ENCODE results near the gene ATP8B3. TPM values are rescaled to one million over a fixed set of nuclear protein-coding genes. Genes with fewer than 3 reads are reported as not detected.

Gene ATP8B3
- polyA plus RNA-seq, 1 donor (not counting 4 experiments of a cell fraction or from before 2014, with no cell fraction given): 0.98 TPM

GRCh38 chr19:1768918-1769644 lies 43.0 kb downstream of the ATP8B3 start:
- Histone ChIP-seq H2AFZ (ENCODE audit: control insufficient read depth, low read length) (no peak overlapping the region), H3K9ac (ENCODE audit: control insufficient read depth, extremely low read depth, insufficient read depth, low read length) (no peak overlapping the region), H3K4me2 (ENCODE audit: control insufficient read depth, extremely low read depth, insufficient read depth, low read depth, low read length) (no peak overlapping the region), H3K4me1 (ENCODE audit: control insufficient read depth, extremely low read depth, insufficient read depth, low read length) (peaks cover 21% of the 10 kb centered on the region), H3K4me3 (ENCODE audit: control insufficient read depth in 2 of 3, extremely low read depth in 1 of 3, insufficient read depth in 2 of 3, low read depth in 1 of 3, low read length in 3 of 3) (no peak overlapping the region), H3K9me3 (ENCODE audit: control insufficient read depth, low read depth, low read length) (peaks cover 9% of the 10 kb centered on the region), H3K27ac (ENCODE audit: control insufficient read depth, insufficient read depth, low read length) (no peak overlapping the region), H4K20me1 (ENCODE audit: control insufficient read depth, extremely low read depth, insufficient read depth, low read length) (no peaks in the 10 kb centered on the region), H3K27me3 (ENCODE audit: control insufficient read depth, extremely low read depth, insufficient read depth, low read length) (peaks cover 45% of the 10 kb centered on the region), H3K9me1 (ENCODE audit: control insufficient read depth, extremely low read depth, insufficient read depth, low read length) (no peaks in the 10 kb centered on the region), H3K79me2 (ENCODE audit: control insufficient read depth, insufficient read depth, low read length) (no peaks in the 10 kb centered on the region), H3K36me3 (ENCODE audit: control insufficient read depth in 2 of 2, extremely low read depth in 1 of 2, insufficient read depth in 2 of 2, low read length in 2 of 2) (no peaks in the 10 kb centered on the region)
- FAIRE-seq (no peak), DNase-seq (ENCODE audit: low read depth, low spot score) (no peak)
- no peak for TF ChIP-seq EZH2 (IDR thresholded peaks at IDR 0.05; ENCODE audit: low read length)
- no peak for TF ChIP-seq CTCF (optimal IDR thresholded peaks at IDR 0.05 in 1 of 3, IDR thresholded peaks at IDR 0.05 in 1 of 3, conservative IDR thresholded peaks at IDR 0.05 in 1 of 3; ENCODE audit: extremely low read depth in 1 of 3, insufficient read depth in 2 of 3, low read length in 3 of 3)
- dilution Hi-C loops (cut with MboI; ENCODE audit: extremely low pct_ligation_motif_present, low sequenced_read_pairs): no loop called here

GRCh38 chr19:1768248-1768647 lies 43.8 kb downstream of the ATP8B3 start:
- TF ChIP-seq CTCF (optimal IDR thresholded peaks at IDR 0.05 in 1 of 3, IDR thresholded peaks at IDR 0.05 in 1 of 3, conservative IDR thresholded peaks at IDR 0.05 in 1 of 3; ENCODE audit: extremely low read depth in 1 of 3, insufficient read depth in 2 of 3, low read length in 3 of 3) (peak in 2 of 3 experiments; percentile 43 to 55), EZH2 (IDR thresholded peaks at IDR 0.05; ENCODE audit: low read length) (no peak)
- Histone ChIP-seq H3K36me3 (ENCODE audit: control insufficient read depth in 2 of 2, extremely low read depth in 1 of 2, insufficient read depth in 2 of 2, low read length in 2 of 2) (no peaks in the 10 kb centered on the region), H3K4me1 (ENCODE audit: control insufficient read depth, extremely low read depth, insufficient read depth, low read length) (peaks cover 13% of the 10 kb centered on the region), H2AFZ (ENCODE audit: control insufficient read depth, low read length) (no peak overlapping the region), H3K4me3 (ENCODE audit: control insufficient read depth in 2 of 3, extremely low read depth in 1 of 3, insufficient read depth in 2 of 3, low read depth in 1 of 3, low read length in 3 of 3) (no peak overlapping the region), H3K9me3 (ENCODE audit: control insufficient read depth, low read depth, low read length) (peaks cover 9% of the 10 kb centered on the region), H3K27ac (ENCODE audit: control insufficient read depth, insufficient read depth, low read length) (no peak overlapping the region), H3K4me2 (ENCODE audit: control insufficient read depth, extremely low read depth, insufficient read depth, low read depth, low read length) (no peak overlapping the region), H3K9ac (ENCODE audit: control insufficient read depth, extremely low read depth, insufficient read depth, low read length) (no peak overlapping the region), H4K20me1 (ENCODE audit: control insufficient read depth, extremely low read depth, insufficient read depth, low read length) (peaks cover 3% of the 10 kb centered on the region), H3K27me3 (ENCODE audit: control insufficient read depth, extremely low read depth, insufficient read depth, low read length) (peaks cover 53% of the 10 kb centered on the region), H3K9me1 (ENCODE audit: control insufficient read depth, extremely low read depth, insufficient read depth, low read length) (no peaks in the 10 kb centered on the region), H3K79me2 (ENCODE audit: control insufficient read depth, insufficient read depth, low read length) (no peaks in the 10 kb centered on the region)
- dilution Hi-C loops (cut with MboI; ENCODE audit: extremely low pct_ligation_motif_present, low sequenced_read_pairs): no loop called here
- DNase-seq (ENCODE audit: low read depth, low spot score) (no peak), FAIRE-seq (no peak)
